IMR-90 (cell line): Measurements from ENCODE around the gene ARFGEF3. TPM values are rescaled to one million over a fixed set of nuclear protein-coding genes. Genes with fewer than 3 reads are reported as not detected.

Experiments
- ATAC-seq: fragments of 200-7000 bp; cut with Tn5 transposase; 2 replicates; pipeline ENCODE4 v1.9.1; 2020; ENCODE audit warnings: low read depth, mild to moderate bottlenecking, moderate library complexity
- BruUV-seq: library from RNA; stranded (reverse); fragments of 400-500 nt; replicated peaks from 2 replicates; lab custom pipeline; 2021; lab: Mats Ljungman, UMichigan
- CTCF ChIA-PET: fragments of 300-600 bp; formaldehyde crosslinking; extraction: SDS; loops from one replicate; lab custom pipeline; 2021; ENCODE audit warnings: antibody characterized with exemption; lab: Yijun Ruan, JAX
- POLR2A ChIA-PET: fragments of 300-600 bp; sonication (Branson Sonifier 250); formaldehyde crosslinking; loops from one replicate; lab custom pipeline; 2022; ENCODE audit warnings: antibody characterized with exemption; ENCODE audit not compliant: unreplicated experiment; lab: Charles Lee
- DNase-seq: peaks from one replicate; pipeline ENCODE4 v3.0.0; 2013
- H2AFZ ChIP-seq: replicated peaks from 2 replicates; pipeline ENCODE3; 2013; ENCODE audit warnings: low read length, mild to moderate bottlenecking; ENCODE audit not compliant: poor library complexity
- H2AK5ac ChIP-seq: 2 replicates; pipeline ENCODE4 v1.6.1; 2013; ENCODE audit warnings: low read depth, low read length, inconsistent platforms
- H2AK9ac ChIP-seq: replicated peaks from 2 replicates; pipeline ENCODE3; 2013; ENCODE audit warnings: mild to moderate bottlenecking, low read depth, low read length, moderate library complexity; ENCODE audit not compliant: poor library complexity
- H2BK120ac ChIP-seq: 2 replicates; pipeline ENCODE4 v1.6.1; 2013; ENCODE audit warnings: low read depth, low read length, inconsistent platforms
- H2BK15ac ChIP-seq: 3 replicates; pipeline ENCODE4 v1.6.1; 2013; ENCODE audit warnings: low read depth, low read length, inconsistent platforms
- H2BK20ac ChIP-seq: 2 replicates; pipeline ENCODE4 v1.6.1; 2013; ENCODE audit warnings: low read depth, mild to moderate bottlenecking, inconsistent platforms, low read length, moderate library complexity
- H2BK5ac ChIP-seq: 2 replicates; pipeline ENCODE4 v1.6.1; 2013; ENCODE audit warnings: mild to moderate bottlenecking, low read depth, low read length, inconsistent platforms; ENCODE audit not compliant: poor library complexity, severe bottlenecking
- H3K14ac ChIP-seq: replicated peaks from 2 replicates; pipeline ENCODE4 v1.6.1; 2013; ENCODE audit warnings: low read depth, low read length, inconsistent platforms
- H3K18ac ChIP-seq: 2 replicates; pipeline ENCODE4 v1.6.1; 2013; ENCODE audit warnings: low read depth, low read length, control low read depth
- H3K23ac ChIP-seq: 2 replicates; pipeline ENCODE4 v1.6.1; 2013; ENCODE audit warnings: low read depth, low read length, inconsistent platforms
- H3K27ac ChIP-seq: 2 replicates; pipeline ENCODE4 v1.5.1; 2013; ENCODE audit warnings: mild to moderate bottlenecking, control low read depth, low read length; ENCODE audit not compliant: insufficient read depth
- H3K27me3 ChIP-seq: 2 replicates; pipeline ENCODE4 v1.6.1; 2013; ENCODE audit warnings: low read length; ENCODE audit not compliant: control insufficient read depth, insufficient read depth
- H3K36me3 ChIP-seq: 2 replicates; pipeline ENCODE4 v1.6.1; 2013; ENCODE audit warnings: low read length, mixed read lengths; ENCODE audit not compliant: control insufficient read depth, insufficient read depth
- H3K4ac ChIP-seq: 2 replicates; pipeline ENCODE4 v1.6.1; 2013; ENCODE audit warnings: low read depth, low read length, inconsistent platforms
- H3K4me1 ChIP-seq: 2 replicates; pipeline ENCODE4 v1.6.1; 2013; ENCODE audit warnings: low read length, mixed read lengths; ENCODE audit not compliant: control insufficient read depth, insufficient read depth
- H3K4me2 ChIP-seq: 2 replicates; pipeline ENCODE4 v1.6.1; 2013; ENCODE audit warnings: low read depth, mild to moderate bottlenecking, control low read depth, low read length, moderate library complexity
- H3K4me3 ChIP-seq: 2 replicates; pipeline ENCODE4 v1.5.1; 2013; ENCODE audit warnings: low read depth, mild to moderate bottlenecking, control low read depth, low read length, moderate library complexity; ENCODE audit not compliant: insufficient read depth
- H3K56ac ChIP-seq: 2 replicates; pipeline ENCODE4 v1.6.1; 2013; ENCODE audit warnings: low read length, inconsistent platforms; ENCODE audit not compliant: insufficient read depth; ENCODE audit errors: extremely low read depth
- H3K79me1 ChIP-seq, 2 experiments: 2 replicates each; pipeline ENCODE4 v1.6.1; 2013; ENCODE audit warnings: low read length in 2 of 2, inconsistent platforms in 1 of 2, low read depth in 1 of 2
- H3K9ac ChIP-seq: 2 replicates; pipeline ENCODE4 v1.6.1; 2013; ENCODE audit warnings: low read depth, low read length, control low read depth
- H3K9me1 ChIP-seq: 2 replicates; pipeline ENCODE4 v1.6.1; 2013; ENCODE audit warnings: low read length, inconsistent platforms; ENCODE audit not compliant: insufficient read depth
- H3K9me3 ChIP-seq: 2 replicates; pipeline ENCODE4 v1.6.1; 2013; ENCODE audit warnings: low read length; ENCODE audit not compliant: control insufficient read depth, insufficient read depth
- H4K20me1 ChIP-seq: 2 replicates; pipeline ENCODE4 v1.6.1; 2013; ENCODE audit warnings: low read length, inconsistent platforms; ENCODE audit not compliant: insufficient read depth
- H4K5ac ChIP-seq: 2 replicates; pipeline ENCODE4 v1.6.1; 2013; ENCODE audit warnings: mild to moderate bottlenecking, low read depth, low read length, control low read depth
- H4K8ac ChIP-seq, 2 experiments: 2 replicates each; pipeline ENCODE4 v1.6.1; 2013; ENCODE audit warnings: low read depth in 2 of 2, low read length in 2 of 2, control low read depth in 1 of 2, inconsistent platforms in 1 of 2
- H4K91ac ChIP-seq: 2 replicates; pipeline ENCODE4 v1.6.1; 2013; ENCODE audit warnings: low read depth, low read length, inconsistent platforms; ENCODE audit not compliant: insufficient read depth
- BHLHE40 ChIP-seq: fragments of 150-350 bp; IDR thresholded peaks from 2 replicates; pipeline ENCODE4 v1.6.1; 2016; ENCODE audit warnings: mild to moderate bottlenecking, low read depth, low read length
- CEBPB ChIP-seq: IDR thresholded peaks from 2 replicates; pipeline ENCODE4 v1.6.1; 2012; ENCODE audit warnings: low read depth, low read length, improper control_type of control experiment
- CHD1 ChIP-seq: IDR thresholded peaks from 2 replicates; pipeline ENCODE4 v1.6.1; 2012; ENCODE audit warnings: low read depth, low read length, improper control_type of control experiment
- CTCF ChIP-seq: conservative IDR thresholded peaks from 2 replicates; pipeline ENCODE4 v1.5.1; 2012; ENCODE audit warnings: mild to moderate bottlenecking, low read depth, low read length, improper control_type of control experiment
- ELK1 ChIP-seq: fragments of 150-350 bp; IDR thresholded peaks from 2 replicates; pipeline ENCODE4 v1.6.1; 2016; ENCODE audit warnings: low read depth, mild to moderate bottlenecking, low read length, moderate library complexity, borderline replicate concordance
- FOS ChIP-seq: fragments of 150-350 bp; IDR thresholded peaks from 2 replicates; pipeline ENCODE4 v1.6.1; 2016; ENCODE audit warnings: low read depth, low read length
- MAFK ChIP-seq: IDR thresholded peaks from 2 replicates; pipeline ENCODE4 v1.6.1; 2012; ENCODE audit warnings: low read depth, low read length, improper control_type of control experiment
- MAZ ChIP-seq: IDR thresholded peaks from 2 replicates; pipeline ENCODE4 v1.6.1; 2012; ENCODE audit warnings: low read depth, mild to moderate bottlenecking, low read length, improper control_type of control experiment, moderate library complexity, borderline replicate concordance
- MXI1 ChIP-seq: IDR thresholded peaks from 2 replicates; pipeline ENCODE4 v1.6.1; 2012; ENCODE audit warnings: low read depth, mild to moderate bottlenecking, low read length, moderate library complexity, borderline replicate concordance
- NFE2L2 ChIP-seq: fragments of 150-350 bp; IDR thresholded peaks from 2 replicates; pipeline ENCODE4 v1.6.1; 2016; ENCODE audit warnings: low read depth, mild to moderate bottlenecking, low read length
- POLR2A ChIP-seq: IDR thresholded peaks from 2 replicates; pipeline ENCODE4 v1.6.1; 2012; ENCODE audit warnings: mild to moderate bottlenecking, low read depth, low read length
- RAD21 ChIP-seq: IDR thresholded peaks from 2 replicates; pipeline ENCODE4 v1.6.1; 2012; ENCODE audit warnings: low read length, improper control_type of control experiment
- RCOR1 ChIP-seq: IDR thresholded peaks from 2 replicates; pipeline ENCODE4 v1.6.1; 2012; ENCODE audit warnings: mild to moderate bottlenecking, low read length, improper control_type of control experiment; ENCODE audit not compliant: insufficient replicate concordance
- RFX5 ChIP-seq: IDR thresholded peaks from 2 replicates; pipeline ENCODE4 v1.8.0; 2012; ENCODE audit warnings: low read depth, mild to moderate bottlenecking, low read length, moderate library complexity
- SMC3 ChIP-seq: fragments of 150-350 bp; IDR thresholded peaks from 2 replicates; pipeline ENCODE4 v1.6.1; 2016; ENCODE audit warnings: low read depth, mild to moderate bottlenecking, antibody characterized with exemption, low read length, moderate library complexity
- USF2 ChIP-seq: fragments of 150-350 bp; IDR thresholded peaks from 2 replicates; pipeline ENCODE4 v1.6.1; 2017; ENCODE audit warnings: mild to moderate bottlenecking, antibody characterized with exemption, low read length, low read depth
- WGBS, 2 experiments: methylation state at CpG; one replicate each; pipeline versions ENCODE4 v1.1.5 to v1.1.7; 2013; ENCODE audit warnings: missing lambda C conversion rate in 2 of 2; ENCODE audit not compliant: insufficient read length in 1 of 2; ENCODE audit errors: extremely low coverage in 2 of 2; 5-methylcytosine and 5-hydroxymethylcytosine counted together
- dilution Hi-C: fragments of 300-500 bp; cut with HindIII; formaldehyde crosslinking; loops from one replicate; pipeline ENCODE4 v1.14.3; 2018; ENCODE audit warnings: low sequenced_read_pairs; ENCODE audit not compliant: unreplicated experiment
- in situ Hi-C: fragments of 300-500 bp; cut with MboI; formaldehyde crosslinking; loops from 3 replicates; pipeline ENCODE4 v1.14.3; 2019; ENCODE audit warnings: low sequenced_read_pairs, inconsistent platforms, mixed read lengths
- intact Hi-C: fragments of 100-400 bp; cut with micrococcal nuclease; formaldehyde crosslinking; loops from 2 replicates; pipeline ENCODE4 v1.10.0; 2022
- polyA plus RNA-seq, 3 experiments: library from polyadenylated mRNA; depleted of rRNA; stranded (reverse); fragments of >200 nt; gene quantifications; 2 replicates each; pipeline ENCODE4 v1.2.3, GENCODE V29; 2012; ENCODE audit warnings: low replicate concordance in 1 of 3
- total RNA-seq: library from RNA; depleted of rRNA; stranded (reverse); fragments of >200 nt; gene quantifications from 2 replicates; pipeline ENCODE4 v1.2.3, GENCODE V29; 2012

Gene ARFGEF3
- total and polyA plus RNA-seq, 2 of the 4 experiments (the other 2 are of a cell fraction), result under 0.01 to 0.02 TPM

- no peak overlapping the region for H2AFZ ChIP-seq
- H3K9me3 ChIP-seq, result no peaks in the 10 kb centered on the region
- H2BK5ac ChIP-seq, result no peak overlapping the region
- no peak overlapping the region for H2AK5ac ChIP-seq
- 71% methylated on average over 3 of the region's 11 CpGs; no CpG with 5 or more reads in 1 of the 2 experiments for WGBS, 2 experiments
- 0 out of 2 replicates have a peak, but pooled peaks cover 3% of the 10 kb centered on the region for H3K9me1 ChIP-seq
- H2BK120ac ChIP-seq, result no peak overlapping the region
- H3K27ac ChIP-seq, result no peak overlapping the region
- no peak overlapping the region for H3K4me3 ChIP-seq
- H3K14ac ChIP-seq, result no peak overlapping the region
- ATAC-seq (no peak), DNase-seq (no peak)
- intact Hi-C loops, result no loop called here
- H2BK20ac ChIP-seq, result no peak overlapping the region
- no peaks in the 10 kb centered on the region for H3K79me1 ChIP-seq
- no peak overlapping the region for H3K18ac ChIP-seq
- H2BK15ac ChIP-seq, result no peak overlapping the region
- BruUV-seq, result no TSS peak
- H3K9ac ChIP-seq, result no peak overlapping the region
- no peak overlapping the region for H3K23ac ChIP-seq
- CTCF ChIA-PET, result no interaction called here
- no peak overlapping the region for H4K5ac ChIP-seq
- H3K4me1 ChIP-seq, result no peaks in the 10 kb centered on the region
- no peak overlapping the region for H3K4ac ChIP-seq
- no peaks in the 10 kb centered on the region for H3K36me3 ChIP-seq
- H3K4me2 ChIP-seq, result no peak overlapping the region
- POLR2A ChIA-PET, result no interaction called here
- H4K8ac ChIP-seq, result no peak overlapping the region
- H4K20me1 ChIP-seq, result no peaks in the 10 kb centered on the region
- H3K27me3 ChIP-seq, result peaks cover 10% of the 10 kb centered on the region
- dilution Hi-C loops, result no loop called here
- H4K91ac ChIP-seq, result no peak overlapping the region
- H3K56ac ChIP-seq, result no peak overlapping the region
- TF ChIP-seq RFX5, result no peak
- TF ChIP-seq CEBPB, result no peak
- TF ChIP-seq CTCF, result no peak
- TF ChIP-seq MXI1, result no peak
- no peak for TF ChIP-seq ELK1
- no peak for TF ChIP-seq POLR2A
- no peak for TF ChIP-seq BHLHE40
- TF ChIP-seq CHD1, result no peak
- no peak for TF ChIP-seq FOS
- no peak for TF ChIP-seq RCOR1
- no peak for TF ChIP-seq RAD21
- TF ChIP-seq MAFK, result no peak
- no peak for TF ChIP-seq USF2
- TF ChIP-seq SMC3, result no peak
- no peak for TF ChIP-seq NFE2L2
- TF ChIP-seq MAZ, result no peak
- in situ Hi-C loops, result no loop called here
- no peak overlapping the region for H2AK9ac ChIP-seq
Measured at GRCh38 chr6:138229663-138230179, 68.0 kb downstream of the ARFGEF3 start.
